LNCAP (cell line): ENCODE data around the gene ASMTL.

ENCODE experiments used
- CTCF ChIP-seq: fragments of 450-650 bp; IDR thresholded peaks from 2 replicates; pipeline ENCODE4 v1.5.1; 2017; ENCODE audit warnings: mild to moderate bottlenecking

ASMTL gene

GRCh38 chrX:1421433-1422134, 31.1 kb downstream of the ASMTL start:
- TF ChIP-seq CTCF, result no peak

- TF ChIP-seq CTCF, result no peak
Measured at GRCh38 chrX:1420371-1420770, 32.3 kb downstream of the ASMTL start.

GRCh38 chrX:1419545-1420355, 33.0 kb downstream of the ASMTL start:
- TF ChIP-seq CTCF, result no peak

- TF ChIP-seq CTCF, result no peak
Measured at GRCh38 chrX:1418901-1419544, 33.7 kb downstream of the ASMTL start.

- no peak for TF ChIP-seq CTCF
Measured at GRCh38 chrX:1417921-1418771, 34.6 kb downstream of the ASMTL start.

- TF ChIP-seq CTCF, result no peak
Measured at GRCh38 chrX:1416965-1417760, 35.5 kb downstream of the ASMTL start.
